Uterus (tissue), 4 donors: ENCODE data around the gene SLC17A5. TPM values are rescaled to one million over a fixed set of nuclear protein-coding genes. Genes with fewer than 3 reads are reported as not detected.
"Not testable (repeated sequence)": the region's sequence is repeated elsewhere in the genome, so short reads cannot be mapped to it uniquely, and the experiment has no call there.

Experiments used
- DNase-seq, 2 donors: peaks; one replicate each; pipeline ENCODE4 v3.0.0-alpha.2; 2019 to 2020
- H3K27ac ChIP-seq, 2 donors: fragments of 200-600 bp; sonication (generic); 1 replicate in 1 of 2; 2 replicates in 1 of 2; pipeline ENCODE4 v1.5.1; 2016 to 2018
- H3K27me3 ChIP-seq, 2 donors: fragments of 200-600 bp; sonication (generic); one replicate each; pipeline ENCODE4 v1.5.1; 2018 to 2019; ENCODE audit warnings: control low read depth in 1 of 2
- H3K36me3 ChIP-seq, 2 donors: fragments of 200-600 bp; sonication (generic); one replicate each; pipeline ENCODE4 v1.5.1; 2019; ENCODE audit warnings: control low read depth in 1 of 2
- H3K4me1 ChIP-seq, 2 donors: fragments of 200-600 bp; sonication (generic); one replicate each; pipeline ENCODE4 v1.5.1; 2018 to 2019; ENCODE audit warnings: control low read depth in 1 of 2
- H3K4me3 ChIP-seq, 2 donors: fragments of 200-600 bp; sonication (generic); 1 replicate in 1 of 2; 2 replicates in 1 of 2; pipeline ENCODE4 v1.5.1; 2018 to 2019; ENCODE audit warnings: mild to moderate bottlenecking in 1 of 2
- H3K9me3 ChIP-seq, 2 donors: fragments of 200-600 bp; sonication (generic); one replicate each; pipeline ENCODE4 v1.5.1; 2019; ENCODE audit warnings: control low read depth in 1 of 2
- POLR2A ChIP-seq, 2 donors: fragments of 450-650 bp; IDR thresholded peaks; one replicate each; pipeline ENCODE4 v1.6.1; 2016; ENCODE audit warnings: antibody characterized with exemption in 2 of 2, mild to moderate bottlenecking in 1 of 2, moderate library complexity in 1 of 2
- intact Hi-C: fragments of 100-400 bp; cut with DNase I; formaldehyde crosslinking; loops from one replicate; pipeline ENCODE4 v1.15.1; 2023; ENCODE audit warnings: low total_unique reads
- total RNA-seq, 4 donors: library from RNA; depleted of rRNA in 3 of 4; stranded (reverse); fragments of >200 nt in 3 of 4; gene quantifications; one replicate each; pipeline versions ENCODE4 v1.1.0 to v1.2.4, GENCODE V29; 2014 to 2023
- TF ChIP-seq, protein P1 (sequence below), 4 experiments: fragments of 200-600 bp in 2 of 4; fragments of 450-650 bp in 2 of 4; sonication (generic) in 2 of 4; IDR thresholded peaks; one replicate each; pipeline ENCODE4 v1.5.1; 2016 to 2019; ENCODE audit warnings: antibody characterized with exemption in 4 of 4, mild to moderate bottlenecking in 2 of 4, moderate library complexity in 1 of 4
- donor health status: DM: yes; HTN: yes; CAD: no.

SLC17A5 gene
- total RNA-seq, 4 donors from 2014 or later = 3.6 to 27.4 (median 11.6) TPM

- H3K9me3 ChIP-seq = no peaks in the 10 kb centered on the region
- TF ChIP-seq, protein P1, sequence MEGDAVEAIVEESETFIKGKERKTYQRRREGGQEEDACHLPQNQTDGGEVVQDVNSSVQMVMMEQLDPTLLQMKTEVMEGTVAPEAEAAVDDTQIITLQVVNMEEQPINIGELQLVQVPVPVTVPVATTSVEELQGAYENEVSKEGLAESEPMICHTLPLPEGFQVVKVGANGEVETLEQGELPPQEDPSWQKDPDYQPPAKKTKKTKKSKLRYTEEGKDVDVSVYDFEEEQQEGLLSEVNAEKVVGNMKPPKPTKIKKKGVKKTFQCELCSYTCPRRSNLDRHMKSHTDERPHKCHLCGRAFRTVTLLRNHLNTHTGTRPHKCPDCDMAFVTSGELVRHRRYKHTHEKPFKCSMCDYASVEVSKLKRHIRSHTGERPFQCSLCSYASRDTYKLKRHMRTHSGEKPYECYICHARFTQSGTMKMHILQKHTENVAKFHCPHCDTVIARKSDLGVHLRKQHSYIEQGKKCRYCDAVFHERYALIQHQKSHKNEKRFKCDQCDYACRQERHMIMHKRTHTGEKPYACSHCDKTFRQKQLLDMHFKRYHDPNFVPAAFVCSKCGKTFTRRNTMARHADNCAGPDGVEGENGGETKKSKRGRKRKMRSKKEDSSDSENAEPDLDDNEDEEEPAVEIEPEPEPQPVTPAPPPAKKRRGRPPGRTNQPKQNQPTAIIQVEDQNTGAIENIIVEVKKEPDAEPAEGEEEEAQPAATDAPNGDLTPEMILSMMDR (IDR thresholded peaks at IDR 0.05) = no peak
Measured at GRCh38 chr6:73569121-73569520, 84.7 kb downstream of the SLC17A5 start.

GRCh38 chr6:73566954-73567591 lies 86.7 kb downstream of the SLC17A5 start:
- Histone ChIP-seq H3K27ac (peak overlapping the region in 1 of 2 donors; percentile 62), H3K9me3 (no peaks in the 10 kb centered on the region), H3K4me3 (no peak overlapping the region), H3K36me3 (no peaks in the 10 kb centered on the region), H3K4me1 (no peaks in the 10 kb centered on the region), H3K27me3 (no peaks in the 10 kb centered on the region)
- peak; percentile 32 to 69 for DNase-seq
- no peak for TF ChIP-seq POLR2A (IDR thresholded peaks at IDR 0.05)
- TF ChIP-seq, protein P1 (IDR thresholded peaks at IDR 0.05) = no peak
- intact Hi-C loops = no loop called here

More at GRCh38 chr6:73569121-73569520, 84.7 kb downstream of the SLC17A5 start:
- Histone ChIP-seq H3K4me1 (no peaks in the 10 kb centered on the region), H3K27me3 (no peaks in the 10 kb centered on the region), H3K27ac (no peak overlapping the region), H3K4me3 (no peak overlapping the region), H3K36me3 (no peaks in the 10 kb centered on the region)
- DNase-seq = no peak
- intact Hi-C loops = no loop called here

DNA sequence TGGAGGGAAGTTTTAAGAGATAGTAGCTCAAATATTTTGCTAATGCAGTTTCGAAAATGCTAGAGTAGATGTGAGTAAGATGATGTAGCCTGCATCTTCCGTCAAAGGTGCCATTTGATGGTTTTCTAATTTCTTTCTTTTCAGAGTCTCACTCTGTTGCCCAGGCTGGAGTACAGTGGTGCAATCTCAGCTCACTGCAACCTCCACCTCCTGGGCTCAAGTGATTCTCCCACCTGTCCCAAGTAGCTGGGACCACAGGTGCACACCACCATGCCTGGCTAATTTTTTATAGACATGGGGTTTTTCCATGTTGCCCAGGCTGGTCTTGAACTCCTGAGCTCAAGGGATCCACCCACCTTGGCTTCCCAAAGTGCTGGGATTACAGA lies 87.3 kb downstream of the SLC17A5 start:
- intact Hi-C loops, H3K4me3 ChIP-seq, H3K36me3 ChIP-seq, H3K27me3 ChIP-seq, DNase-seq, H3K4me1 ChIP-seq, H3K9me3 ChIP-seq: not testable (repeated sequence)
- peak overlapping the region in 1 of 2 donors; percentile 62 for H3K27ac ChIP-seq

DNA sequence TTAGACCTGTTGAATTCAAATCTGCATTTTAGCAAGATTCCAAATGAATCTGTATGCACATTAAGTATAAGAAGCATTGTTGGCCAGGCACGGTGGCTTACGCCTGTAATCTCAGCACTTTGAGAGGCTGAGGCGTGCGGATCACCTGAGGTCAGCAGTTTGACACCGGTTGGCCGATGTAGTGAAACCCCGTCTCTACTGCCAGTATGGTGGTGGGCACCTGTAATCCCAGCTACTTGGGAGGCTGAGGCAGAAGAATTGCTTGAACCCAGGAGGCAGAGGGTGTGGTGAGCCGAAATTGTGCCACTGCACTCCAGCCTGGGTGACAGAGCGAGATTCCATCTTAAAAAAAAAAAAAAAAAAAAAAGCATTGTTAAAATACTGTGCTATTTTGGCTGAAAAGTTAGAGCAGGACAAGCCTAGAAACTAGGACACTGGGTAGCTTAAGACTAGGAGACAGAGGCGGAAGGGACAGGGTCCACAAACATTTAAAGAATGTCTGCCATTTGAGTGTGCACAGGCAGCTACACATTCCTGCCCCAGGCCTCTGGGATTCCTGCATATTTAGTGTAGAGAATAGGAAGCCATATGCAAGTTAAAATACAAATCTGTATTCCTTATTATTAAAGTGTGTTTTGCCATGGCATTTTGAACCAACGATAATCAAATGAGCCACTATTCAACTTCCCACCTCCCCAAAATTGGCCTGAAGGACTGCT lies 87.9 kb downstream of the SLC17A5 start:
- no peaks in the 10 kb centered on the region for H3K27me3 ChIP-seq
- H3K36me3 ChIP-seq = no peaks in the 10 kb centered on the region
- no peak for DNase-seq
- no peaks in the 10 kb centered on the region for H3K9me3 ChIP-seq
- no peaks in the 10 kb centered on the region for H3K4me1 ChIP-seq
- H3K4me3 ChIP-seq = no peak overlapping the region
- intact Hi-C loops = no loop called here
- H3K27ac ChIP-seq = peak overlapping the region in 1 of 2 donors; percentile 62
- TF ChIP-seq POLR2A (IDR thresholded peaks at IDR 0.05) = no peak
- TF ChIP-seq, protein P1 (IDR thresholded peaks at IDR 0.05) = no peak

DNA sequence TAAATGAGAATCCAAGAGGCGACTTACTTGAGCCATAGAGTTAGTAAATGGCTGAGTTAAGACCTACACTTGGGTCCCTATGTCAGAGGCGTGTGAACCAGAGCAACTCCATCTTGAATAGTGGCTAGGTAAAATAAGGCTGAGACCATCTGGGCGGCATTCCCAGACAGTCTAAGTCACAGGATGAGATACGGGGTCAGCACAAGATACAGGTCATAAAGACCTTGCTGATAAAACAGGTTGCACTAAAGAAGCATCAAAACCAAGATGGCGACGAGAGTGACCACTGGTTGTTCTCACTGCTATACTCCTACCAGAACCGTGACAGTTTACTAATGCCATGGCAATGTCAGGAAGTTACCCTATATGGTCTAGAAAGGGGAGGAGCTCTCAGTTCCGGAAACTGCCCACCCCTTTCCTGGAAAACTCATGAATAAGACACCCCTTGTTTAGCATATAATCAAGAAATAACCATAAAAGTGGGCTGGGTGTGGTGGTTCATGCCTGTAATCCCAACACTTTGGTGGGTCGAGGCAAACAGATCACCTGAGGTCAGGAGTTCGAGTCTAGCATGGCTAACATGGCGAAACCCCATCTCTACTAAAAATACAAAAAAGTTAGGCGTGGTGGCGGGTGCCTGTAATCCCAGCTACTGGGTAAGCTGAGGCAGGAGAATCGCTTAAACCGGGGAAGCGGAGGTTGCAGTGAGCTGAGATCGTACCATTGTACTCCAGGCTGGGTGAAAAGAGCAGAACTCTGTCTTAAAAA lies 89.0 kb downstream of the SLC17A5 start:
- intact Hi-C loops = no loop called here

More for the DNA sequence above, 89.0 kb downstream of the SLC17A5 start:
- Histone ChIP-seq H3K36me3 (no peaks in the 10 kb centered on the region), H3K27me3 (no peaks in the 10 kb centered on the region), H3K27ac (no peak overlapping the region), H3K9me3 (no peaks in the 10 kb centered on the region), H3K4me3 (no peak overlapping the region), H3K4me1 (no peaks in the 10 kb centered on the region)
- no peak for DNase-seq
- TF ChIP-seq, protein P1 (IDR thresholded peaks at IDR 0.05) = no peak
- TF ChIP-seq POLR2A (IDR thresholded peaks at IDR 0.05) = no peak
